Activated T-cell treated with anti-CD3 and anti-CD28 coated beads, Interleukin-2, amount 50 U/mL, for 72 hours (primary cell): ENCODE measurements around the gene ZNF816. TPM values are rescaled to one million over a fixed set of nuclear protein-coding genes. Genes with fewer than 3 reads are reported as not detected.
"Not testable (repeated sequence)": the region's sequence is repeated elsewhere in the genome, so short reads cannot be mapped to it uniquely, and the experiment has no call there.

Experiments
- ATAC-seq, 2 donors: fragments of 150-1000 bp; cut with Tn5 transposase; replicated peaks in 1 of 2; 2 replicates each; pipeline ENCODE4 v1.10.0; 2021; ENCODE audit warnings: moderate library complexity in 2 of 2, mild to moderate bottlenecking in 1 of 2
- DNase-seq, 2 donors: peaks; one replicate each; pipeline ENCODE4 v3.0.0; 2021 to 2022; ENCODE audit warnings: mixed read lengths in 1 of 2
- H3K27ac Mint-ChIP-seq: one replicate; pipeline ENCODE4 v1.8.0; 2022; ENCODE audit warnings: mild to moderate bottlenecking, moderate library complexity, mixed read lengths
- H3K27me3 Mint-ChIP-seq: one replicate; pipeline ENCODE4 v1.8.0; 2022; ENCODE audit warnings: low read depth, mixed read lengths
- H3K36me3 Mint-ChIP-seq, 2 donors: one replicate each; pipeline ENCODE4 v1.8.0; 2022; ENCODE audit warnings: mixed read lengths in 2 of 2, mild to moderate bottlenecking in 1 of 2; ENCODE audit not compliant: insufficient read depth in 2 of 2
- H3K4me1 Mint-ChIP-seq: one replicate; pipeline ENCODE4 v1.8.0; 2022; ENCODE audit warnings: low read depth, mixed read lengths
- H3K4me3 Mint-ChIP-seq, 2 donors: one replicate each; pipeline ENCODE4 v1.8.0; 2022; ENCODE audit warnings: mild to moderate bottlenecking in 2 of 2, mixed read lengths in 2 of 2, moderate library complexity in 2 of 2
- H3K9me3 Mint-ChIP-seq, 2 donors: one replicate each; pipeline ENCODE4 v1.8.0; 2022; ENCODE audit warnings: mixed read lengths in 2 of 2
- total RNA-seq, 2 donors: library from RNA; stranded (reverse); gene quantifications; one replicate each; pipeline ENCODE4 v1.2.3, GENCODE V29; 2022

Gene ZNF816
- total RNA-seq, 2 donors from 2014 or later = 12.0 to 16.2 TPM

- no peaks in the 10 kb centered on the region for H3K27me3 Mint-ChIP-seq
- no peak for DNase-seq
- peaks cover 38% of the 10 kb centered on the region for H3K4me1 Mint-ChIP-seq
- peaks cover 19 to 38% of the 10 kb centered on the region in 2 donors for H3K36me3 Mint-ChIP-seq
- H3K27ac Mint-ChIP-seq = peak overlapping the region; percentile 56
- ATAC-seq = no peak
- H3K9me3 Mint-ChIP-seq = peaks cover 3 to 5% of the 10 kb centered on the region in 2 donors
- peak overlapping the region; percentile 42 to 52 for H3K4me3 Mint-ChIP-seq
These were observed 23.9 kb downstream of the ZNF816 start for GRCh38 chr19:52938761-52939160.

DNA sequence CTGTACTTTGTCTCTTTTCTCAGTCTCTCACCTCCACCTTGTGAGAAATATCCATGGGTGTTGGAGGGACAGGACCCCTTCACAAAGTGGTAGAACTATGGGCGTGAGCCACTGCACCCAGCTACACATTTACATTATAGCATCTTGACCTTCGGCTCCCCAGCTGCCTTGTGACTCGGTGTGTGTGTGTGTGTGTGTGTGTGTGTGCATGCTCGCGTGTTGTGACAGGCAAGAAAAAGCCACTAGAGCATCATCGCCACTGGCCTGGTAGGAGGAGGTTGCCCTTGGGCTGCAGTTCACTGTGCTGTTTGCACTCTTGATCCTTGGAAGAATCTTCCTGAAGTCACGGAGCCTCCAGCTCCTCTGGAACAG is 25.7 kb downstream of the ZNF816 start:
- Mint-ChIP-seq H3K36me3 (peaks cover 25 to 52% of the 10 kb centered on the region in 2 donors), H3K27ac (no peak overlapping the region), H3K9me3 (peaks cover 8 to 9% of the 10 kb centered on the region in 2 donors), H3K27me3 (no peaks in the 10 kb centered on the region), H3K4me3 (no peak overlapping the region), H3K4me1 (peaks cover 38% of the 10 kb centered on the region)
- no peak for ATAC-seq
- DNase-seq = no peak

- ATAC-seq (no peak), DNase-seq (no peak)
- no peaks in the 10 kb centered on the region for H3K27me3 Mint-ChIP-seq
- H3K9me3 Mint-ChIP-seq = peaks cover 8 to 9% of the 10 kb centered on the region in 2 donors
- H3K4me3 Mint-ChIP-seq = no peak overlapping the region
- H3K27ac Mint-ChIP-seq = no peak overlapping the region
- peaks cover 23 to 52% of the 10 kb centered on the region in 2 donors for H3K36me3 Mint-ChIP-seq
- peaks cover 32% of the 10 kb centered on the region for H3K4me1 Mint-ChIP-seq
These were observed 26.3 kb downstream of the ZNF816 start for GRCh38 chr19:52936151-52936953.

GRCh38 chr19:52935434-52935833 is 27.2 kb downstream of the ZNF816 start:
- H3K4me3 Mint-ChIP-seq = no peak overlapping the region
- H3K4me1 Mint-ChIP-seq = peaks cover 27% of the 10 kb centered on the region
- peaks cover 8 to 9% of the 10 kb centered on the region in 2 donors for H3K9me3 Mint-ChIP-seq
- ATAC-seq (no peak), DNase-seq (peak in 1 of 2 donors; percentile 7)
- H3K36me3 Mint-ChIP-seq = peaks cover 20 to 55% of the 10 kb centered on the region in 2 donors
- no peak overlapping the region for H3K27ac Mint-ChIP-seq
- no peaks in the 10 kb centered on the region for H3K27me3 Mint-ChIP-seq

DNA sequence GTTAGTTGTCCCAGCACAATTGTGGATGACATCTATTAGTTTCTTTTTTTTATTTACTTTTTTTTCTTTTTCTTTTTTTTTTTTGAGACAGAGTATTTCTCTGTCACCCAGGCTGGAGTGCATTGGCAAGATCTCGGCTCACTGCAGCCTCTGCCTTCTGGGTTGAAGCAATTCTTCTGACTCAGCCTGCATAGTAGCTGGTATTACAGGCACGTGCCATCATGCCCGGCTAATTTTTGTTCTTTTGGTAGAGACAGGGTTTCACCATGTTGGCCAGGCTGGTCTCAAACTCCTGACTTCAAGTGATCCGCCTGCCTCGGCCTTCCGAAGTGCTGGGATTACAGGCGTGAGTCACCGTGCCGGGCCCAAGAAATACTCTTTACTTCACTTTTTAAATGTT is 38.0 kb downstream of the ZNF816 start:
- H3K4me3 Mint-ChIP-seq, H3K27me3 Mint-ChIP-seq, DNase-seq, ATAC-seq, H3K27ac Mint-ChIP-seq, H3K9me3 Mint-ChIP-seq: not testable (repeated sequence)
- Mint-ChIP-seq H3K36me3 (peaks cover 16 to 28% of the 10 kb centered on the region in 2 donors), H3K4me1 (peaks cover 29% of the 10 kb centered on the region)

- Mint-ChIP-seq H3K4me3 (peak overlapping the region; percentile 86 to 88), H3K27me3 (no peaks in the 10 kb centered on the region), H3K36me3 (peaks cover 14 to 21% of the 10 kb centered on the region in 2 donors), H3K4me1 (peaks cover 29% of the 10 kb centered on the region), H3K27ac (no peak overlapping the region), H3K9me3 (peaks cover 2 to 3% of the 10 kb centered on the region in 2 donors)
- DNase-seq (no peak), ATAC-seq (peak; percentile 9 to 17)
These were observed 38.7 kb downstream of the ZNF816 start for GRCh38 chr19:52923778-52924593.

GRCh38 chr19:52922841-52923777 is 39.6 kb downstream of the ZNF816 start, which contains the start of gene ZNF888:
ZNF888 (minus strand) TSS chr19:52923428; CDS start chr19:52917873, 5,555 bp downstream.
- H3K4me3 Mint-ChIP-seq = peak within 1 kb of the TSS; percentile 86 to 88
- H3K36me3 Mint-ChIP-seq = peaks cover 10 to 14% of the 10 kb centered on the region in 2 donors
- H3K4me1 Mint-ChIP-seq = peaks cover 29% of the 10 kb centered on the region
- ATAC-seq (peak; percentile 100), DNase-seq (peak; percentile 87 to 88)
- H3K27ac Mint-ChIP-seq = peak within 1 kb of the TSS; percentile 73
- H3K9me3 Mint-ChIP-seq = peaks cover 2 to 3% of the 10 kb centered on the region in 2 donors
- no peaks in the 10 kb centered on the region for H3K27me3 Mint-ChIP-seq

DNA sequence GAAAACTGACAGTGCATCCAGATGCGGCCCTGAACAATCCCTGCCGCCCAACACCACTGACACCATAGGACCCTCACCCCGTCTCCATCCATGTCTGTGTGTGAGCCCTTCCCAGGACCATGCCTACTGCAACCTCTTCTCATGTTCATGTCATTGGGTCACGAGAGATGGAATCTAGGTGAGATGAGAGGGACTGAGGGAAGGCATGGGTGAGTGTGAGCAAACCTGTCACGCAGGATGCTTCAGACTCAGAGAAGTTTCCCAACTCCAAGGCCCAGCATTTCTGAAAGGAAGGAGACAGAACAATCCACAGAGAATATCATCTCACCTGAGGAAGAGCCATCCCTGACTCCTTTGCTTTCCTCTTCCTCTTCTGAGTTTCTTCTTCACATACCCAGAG is 45.1 kb downstream of the ZNF816 start:
- no peak overlapping the region for H3K4me3 Mint-ChIP-seq
- peaks cover 19% of the 10 kb centered on the region for H3K4me1 Mint-ChIP-seq
- ATAC-seq (no peak), DNase-seq (no peak)
- H3K36me3 Mint-ChIP-seq = peaks cover 24 to 45% of the 10 kb centered on the region in 2 donors
- H3K27ac Mint-ChIP-seq = no peak overlapping the region
- H3K9me3 Mint-ChIP-seq = peaks cover 2 to 3% of the 10 kb centered on the region in 2 donors
- no peaks in the 10 kb centered on the region for H3K27me3 Mint-ChIP-seq

DNA sequence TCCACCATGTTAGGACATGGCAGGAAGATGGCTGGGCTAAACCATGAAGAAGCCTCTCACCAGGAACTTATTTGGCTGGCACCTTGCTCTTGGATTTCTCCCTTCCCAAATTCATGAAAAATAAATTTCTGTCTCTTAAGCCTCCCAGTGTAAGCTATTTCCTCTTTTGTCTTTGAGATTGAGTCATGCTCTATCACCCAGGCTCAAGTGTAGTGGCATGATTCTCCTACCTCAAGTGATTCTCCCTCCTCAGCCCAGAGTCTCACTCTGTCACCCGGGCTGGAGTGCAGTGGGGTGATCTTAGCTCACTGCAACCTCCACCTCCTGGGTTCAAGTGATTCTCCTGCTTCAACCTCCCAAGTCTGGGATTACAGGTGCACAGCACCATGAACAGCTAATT is 52.0 kb downstream of the ZNF816 start:
- DNase-seq = no peak
- peaks cover 11 to 20% of the 10 kb centered on the region in 2 donors for H3K9me3 Mint-ChIP-seq
- peaks cover 39 to 72% of the 10 kb centered on the region in 2 donors for H3K36me3 Mint-ChIP-seq
- H3K4me3 Mint-ChIP-seq = no peak overlapping the region
- H3K4me1 Mint-ChIP-seq = no peaks in the 10 kb centered on the region
- H3K27me3 Mint-ChIP-seq = no peaks in the 10 kb centered on the region
- no peak overlapping the region for H3K27ac Mint-ChIP-seq
- no peak for ATAC-seq

DNA sequence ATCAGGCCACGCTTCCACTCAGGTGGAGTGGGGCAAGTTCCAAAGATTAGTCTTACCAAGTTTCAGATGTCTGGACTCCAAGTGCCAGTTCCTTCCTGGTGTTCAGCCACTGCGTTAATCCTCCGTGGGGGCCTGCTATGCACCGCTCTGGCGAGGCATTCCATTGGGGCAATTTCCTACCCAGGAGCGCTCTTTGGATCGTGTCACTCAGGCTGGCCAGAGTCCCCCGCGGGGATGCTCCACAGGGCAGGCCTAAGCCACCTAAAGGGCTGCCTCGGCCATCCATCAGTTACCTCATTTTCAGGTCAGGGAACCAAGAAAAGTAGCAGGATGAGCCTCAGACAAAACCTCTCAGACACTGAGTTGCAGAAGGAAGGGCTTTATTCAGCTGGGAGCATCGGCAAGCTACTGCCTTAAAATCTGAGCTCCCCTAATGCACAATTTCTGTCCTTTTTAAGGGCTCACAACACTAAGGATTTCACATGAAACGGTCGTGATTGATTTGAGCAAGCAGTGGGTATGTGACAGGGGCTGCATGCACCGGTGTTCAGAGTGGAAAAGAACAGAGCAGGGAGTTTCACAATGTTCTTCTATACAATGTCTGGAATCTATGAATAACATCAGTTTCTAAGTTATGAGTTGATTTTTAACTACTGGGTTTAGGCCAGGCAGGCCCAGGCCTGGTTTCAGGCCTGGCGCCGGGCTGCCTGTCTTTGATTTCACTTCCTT is 58.5 kb downstream of the ZNF816 start:
- H3K27ac Mint-ChIP-seq, H3K27me3 Mint-ChIP-seq, H3K4me1 Mint-ChIP-seq, H3K4me3 Mint-ChIP-seq, ATAC-seq, DNase-seq: not testable (repeated sequence)
- peaks cover 10 to 20% of the 10 kb centered on the region in 2 donors for H3K9me3 Mint-ChIP-seq
- H3K36me3 Mint-ChIP-seq = peaks cover 23 to 37% of the 10 kb centered on the region in 2 donors

- H3K36me3 Mint-ChIP-seq = peaks cover 17 to 27% of the 10 kb centered on the region in 2 donors
- DNase-seq (no peak), ATAC-seq (no peak)
- no peaks in the 10 kb centered on the region for H3K27me3 Mint-ChIP-seq
- peaks cover 8 to 18% of the 10 kb centered on the region in 2 donors for H3K9me3 Mint-ChIP-seq
- no peak overlapping the region for H3K4me3 Mint-ChIP-seq
- H3K4me1 Mint-ChIP-seq = peaks cover 9% of the 10 kb centered on the region
- H3K27ac Mint-ChIP-seq = no peak overlapping the region
These were observed 60.8 kb downstream of the ZNF816 start for GRCh38 chr19:52901842-52902241.
